HepG2 (cell line): ENCODE results near the gene EBF4.

ENCODE experiments used
- GABPA ChIP-seq, 2 experiments: IDR thresholded peaks; 2 replicates each; pipeline ENCODE4 v1.6.1; 2011 to 2016; ENCODE audit warnings: low read depth in 2 of 2, low read length in 1 of 2, missing biosample characterization in 1 of 2, missing genetic modification characterization in 1 of 2
- HIC2 ChIP-seq: sonication (generic); formaldehyde crosslinking; IDR thresholded peaks from 2 replicates; pipeline ENCODE4 v1.9.0; 2022; ENCODE audit warnings: low read depth, missing genetic modification reagents
- NR3C1 ChIP-seq: sonication (generic); formaldehyde crosslinking; IDR thresholded peaks from 2 replicates; pipeline ENCODE4 v1.4.0; 2020; ENCODE audit warnings: missing genetic modification reagents
- TRIM24 ChIP-seq: sonication (generic); formaldehyde crosslinking; IDR thresholded peaks from 2 replicates; pipeline ENCODE4 v1.8.0; 2022; ENCODE audit warnings: mild to moderate bottlenecking, missing genetic modification reagents

GRCh38 chr20:2709205-2709981 lies 16.8 kb downstream of the EBF4 start:
- TF ChIP-seq TRIM24 (CRISPR knock-in tag) (no peak), HIC2 (no peak), GABPA (IDR thresholded peaks at IDR 0.05; ENCODE audit: low read depth, low read length) (no peak), GABPA (CRISPR knock-in tag; IDR thresholded peaks at IDR 0.05; ENCODE audit: low read depth) (no peak), NR3C1 (CRISPR knock-in tag) (no peak)
